Muscle layer of colon (tissue), 2 donors: ENCODE data around the gene TSPAN3.

ENCODE experiments used
- H3K27ac ChIP-seq: one replicate; pipeline ENCODE4 v1.7.0; 2013; ENCODE audit warnings: low read depth, mild to moderate bottlenecking, low read length, moderate library complexity
- H3K27me3 ChIP-seq, 2 donors: one replicate each; pipeline ENCODE4 v1.7.0; 2013; ENCODE audit warnings: low read length in 2 of 2, mild to moderate bottlenecking in 2 of 2; ENCODE audit not compliant: insufficient read depth in 2 of 2, control insufficient read depth in 1 of 2
- H3K36me3 ChIP-seq: one replicate; pipeline ENCODE4 v1.7.0; 2013; ENCODE audit warnings: mild to moderate bottlenecking, low read length; ENCODE audit not compliant: insufficient read depth
- H3K4me1 ChIP-seq: one replicate; pipeline ENCODE4 v1.7.0; 2013; ENCODE audit warnings: mild to moderate bottlenecking, low read length; ENCODE audit not compliant: insufficient read depth
- H3K4me3 ChIP-seq, 2 donors: one replicate each; pipeline ENCODE4 v1.7.0; 2013; ENCODE audit warnings: low read length in 2 of 2, low read depth in 1 of 2, mild to moderate bottlenecking in 1 of 2, moderate library complexity in 1 of 2
- H3K9ac ChIP-seq: one replicate; pipeline ENCODE4 v1.7.0; 2013; ENCODE audit warnings: low read length
- H3K9me3 ChIP-seq: one replicate; pipeline ENCODE4 v1.7.0; 2013; ENCODE audit warnings: mild to moderate bottlenecking, low read length
- donor health status: abdominal sarcoma.
- donor health status: Adenocarcinoma of cecum.

Gene TSPAN3

GRCh38 chr15:77025083-77025901, 45.6 kb downstream of the TSPAN3 start:
- H3K36me3 ChIP-seq = no peaks in the 10 kb centered on the region
- peaks cover 0 to 12% of the 10 kb centered on the region in 2 donors for H3K27me3 ChIP-seq
- H3K4me1 ChIP-seq = no peaks in the 10 kb centered on the region
- H3K9me3 ChIP-seq = no peaks in the 10 kb centered on the region
- H3K27ac ChIP-seq = no peak overlapping the region
- no peak overlapping the region for H3K4me3 ChIP-seq
- no peak overlapping the region for H3K9ac ChIP-seq

- Histone ChIP-seq H3K4me1 (no peaks in the 10 kb centered on the region), H3K9ac (no peak overlapping the region), H3K36me3 (no peaks in the 10 kb centered on the region), H3K27ac (no peak overlapping the region), H3K4me3 (no peak overlapping the region), H3K9me3 (no peaks in the 10 kb centered on the region), H3K27me3 (peaks cover 0 to 12% of the 10 kb centered on the region in 2 donors)
These were observed 46.4 kb downstream of the TSPAN3 start for GRCh38 chr15:77024273-77025082.

- Histone ChIP-seq H3K36me3 (no peaks in the 10 kb centered on the region), H3K27ac (no peak overlapping the region), H3K4me1 (no peaks in the 10 kb centered on the region), H3K9me3 (no peaks in the 10 kb centered on the region), H3K4me3 (no peak overlapping the region), H3K27me3 (peaks cover 0 to 5% of the 10 kb centered on the region in 2 donors), H3K9ac (no peak overlapping the region)
These were observed 47.2 kb downstream of the TSPAN3 start for GRCh38 chr15:77023576-77024272.

GRCh38 chr15:77022646-77023575, 48.0 kb downstream of the TSPAN3 start:
- no peak overlapping the region for H3K4me3 ChIP-seq
- no peak overlapping the region for H3K9ac ChIP-seq
- no peaks in the 10 kb centered on the region for H3K9me3 ChIP-seq
- H3K4me1 ChIP-seq = no peaks in the 10 kb centered on the region
- H3K36me3 ChIP-seq = no peaks in the 10 kb centered on the region
- H3K27ac ChIP-seq = no peak overlapping the region
- no peaks in the 10 kb centered on the region for H3K27me3 ChIP-seq

GRCh38 chr15:77021803-77022381, 49.0 kb downstream of the TSPAN3 start:
- Histone ChIP-seq H3K9me3 (no peaks in the 10 kb centered on the region), H3K27me3 (no peaks in the 10 kb centered on the region), H3K4me1 (no peaks in the 10 kb centered on the region), H3K4me3 (no peak overlapping the region), H3K36me3 (no peaks in the 10 kb centered on the region), H3K9ac (no peak overlapping the region), H3K27ac (no peak overlapping the region)

GRCh38 chr15:77021088-77021481, 49.8 kb downstream of the TSPAN3 start:
- Histone ChIP-seq H3K9ac (no peak overlapping the region), H3K4me1 (no peaks in the 10 kb centered on the region), H3K9me3 (no peaks in the 10 kb centered on the region), H3K27me3 (no peaks in the 10 kb centered on the region), H3K36me3 (no peaks in the 10 kb centered on the region), H3K4me3 (no peak overlapping the region), H3K27ac (no peak overlapping the region)

GRCh38 chr15:77020348-77021087, 50.4 kb downstream of the TSPAN3 start:
- Histone ChIP-seq H3K9ac (no peak overlapping the region), H3K27me3 (no peaks in the 10 kb centered on the region), H3K4me1 (no peaks in the 10 kb centered on the region), H3K9me3 (no peaks in the 10 kb centered on the region), H3K36me3 (no peaks in the 10 kb centered on the region), H3K27ac (no peak overlapping the region), H3K4me3 (no peak overlapping the region)

- no peak overlapping the region for H3K4me3 ChIP-seq
- no peak overlapping the region for H3K9ac ChIP-seq
- no peaks in the 10 kb centered on the region for H3K9me3 ChIP-seq
- no peaks in the 10 kb centered on the region for H3K4me1 ChIP-seq
- H3K27ac ChIP-seq = no peak overlapping the region
- H3K27me3 ChIP-seq = no peaks in the 10 kb centered on the region
- no peaks in the 10 kb centered on the region for H3K36me3 ChIP-seq
These were observed 51.2 kb downstream of the TSPAN3 start for GRCh38 chr15:77019521-77020331.

GRCh38 chr15:77018796-77019505, 52.0 kb downstream of the TSPAN3 start:
- H3K36me3 ChIP-seq = no peaks in the 10 kb centered on the region
- H3K27ac ChIP-seq = no peak overlapping the region
- H3K9ac ChIP-seq = no peak overlapping the region
- H3K27me3 ChIP-seq = no peaks in the 10 kb centered on the region
- no peaks in the 10 kb centered on the region for H3K4me1 ChIP-seq
- H3K9me3 ChIP-seq = no peaks in the 10 kb centered on the region
- H3K4me3 ChIP-seq = no peak overlapping the region
